ENCODE measurements around the gene ACE.

ACE gene

DNA sequence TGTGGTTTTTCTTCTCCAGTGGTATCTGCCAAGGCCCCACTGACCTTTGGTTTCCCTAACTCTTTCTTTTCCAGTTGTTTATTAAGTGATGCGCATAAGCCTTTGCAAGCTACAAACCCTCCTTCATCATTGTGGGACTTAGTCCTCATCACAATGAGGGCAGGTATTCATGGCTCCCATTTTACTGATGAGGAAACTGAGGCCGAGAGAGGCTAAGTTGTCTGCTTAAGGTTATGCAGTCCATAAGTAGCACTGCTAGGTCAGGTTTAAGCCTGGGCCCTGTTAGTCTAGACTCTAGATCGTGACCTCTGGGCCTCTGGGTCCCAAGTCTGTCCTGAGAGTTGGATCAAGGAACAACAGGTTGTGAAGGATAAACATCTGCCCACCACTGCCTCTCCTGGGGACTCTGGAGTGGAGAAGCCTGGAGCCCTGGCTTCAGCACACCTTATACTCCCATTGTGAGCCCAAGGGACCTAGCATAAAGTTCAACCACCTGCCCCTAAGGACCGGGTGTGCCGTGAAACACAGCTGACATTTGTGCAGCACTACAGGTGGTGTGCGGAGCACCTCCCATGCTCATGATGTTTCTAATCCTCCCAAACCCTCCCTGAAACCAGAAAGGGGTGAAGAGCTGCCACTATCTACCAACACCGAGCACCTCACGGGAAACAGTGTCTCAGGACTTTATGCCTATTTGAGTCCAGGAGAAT is 41.1 kb downstream of the ACE start:
- no peak for DNase-seq

DNA sequence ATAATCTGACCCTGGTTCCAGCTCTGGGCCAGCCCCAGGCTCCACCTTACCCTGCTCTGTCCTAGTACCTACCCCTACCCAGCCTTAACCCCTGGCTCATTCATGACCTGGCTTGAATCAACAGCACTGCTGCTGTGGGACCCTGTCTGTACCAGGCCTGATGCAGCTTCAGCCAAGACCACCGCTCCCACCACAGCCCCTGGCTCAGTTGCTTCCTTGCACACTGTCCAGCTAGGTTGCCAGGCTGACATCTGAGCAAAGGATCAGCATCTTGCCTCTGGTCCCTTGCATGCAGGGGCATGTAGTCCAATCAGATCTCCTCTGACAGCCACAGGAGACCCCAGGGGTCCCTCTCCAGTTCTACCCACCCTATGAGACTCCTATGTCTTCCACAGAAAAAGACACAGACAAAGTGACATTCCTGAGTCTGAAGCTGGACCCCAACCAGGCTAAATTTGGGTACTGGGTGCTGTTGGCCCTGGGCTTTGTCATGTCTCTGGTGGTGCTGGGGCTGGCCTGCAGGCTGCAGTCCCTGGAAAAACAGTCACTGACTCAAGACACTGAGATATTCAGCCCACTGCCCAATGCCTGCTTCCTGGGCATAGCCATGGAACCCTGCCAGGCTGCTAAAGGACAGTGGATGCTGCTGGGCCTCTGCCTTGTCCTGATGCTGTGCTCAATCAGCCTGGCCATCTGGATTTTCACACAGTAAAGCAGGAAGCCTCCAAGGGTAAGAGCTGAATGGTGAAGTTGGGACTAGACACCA is 42.4 kb downstream of the ACE start:
- no peak for DNase-seq

DNA sequence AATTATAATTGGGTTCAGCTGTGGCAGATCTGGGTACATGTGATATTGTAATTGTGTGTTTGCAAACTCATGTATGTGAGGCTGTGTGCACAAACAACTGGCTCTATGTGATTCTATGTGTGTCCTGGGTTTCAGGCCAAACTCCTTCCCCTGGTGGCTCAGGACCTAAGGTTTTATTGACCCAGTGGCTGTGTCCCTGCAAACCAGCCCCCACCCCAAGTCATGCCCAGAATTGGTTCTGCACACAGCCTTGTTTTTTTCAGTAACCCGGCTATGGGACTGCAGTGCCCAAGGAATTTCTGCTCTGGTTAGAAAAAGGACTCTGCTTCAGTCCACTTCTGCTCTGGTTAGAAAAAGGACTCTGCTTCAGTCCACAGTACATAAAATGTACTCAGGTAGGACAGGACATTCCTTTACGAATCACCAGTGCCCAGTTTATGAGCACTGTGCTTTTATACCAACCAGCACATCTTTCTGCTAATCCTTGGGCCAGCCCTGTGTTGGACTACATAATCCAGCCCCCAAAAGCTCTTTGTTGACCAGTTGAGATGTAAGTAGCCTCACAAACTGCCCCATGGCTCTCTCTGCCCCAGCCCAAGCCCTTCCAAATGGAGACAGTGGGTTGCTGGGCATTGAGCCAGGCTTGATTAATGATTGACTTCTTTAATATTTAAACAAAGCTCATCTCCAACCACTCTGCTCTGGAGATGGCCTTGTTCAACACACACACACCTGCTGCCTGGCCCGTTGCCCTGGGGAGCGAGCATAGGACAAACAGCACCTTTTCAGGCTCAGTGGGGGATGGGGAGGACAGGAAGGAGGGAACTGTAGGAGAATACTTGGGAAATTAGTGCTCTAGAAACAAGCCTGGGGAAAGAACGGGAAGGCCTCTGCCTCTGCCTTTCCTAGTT is 43.4 kb downstream of the ACE start:
- DNase-seq = peak; percentile 49

DNA sequence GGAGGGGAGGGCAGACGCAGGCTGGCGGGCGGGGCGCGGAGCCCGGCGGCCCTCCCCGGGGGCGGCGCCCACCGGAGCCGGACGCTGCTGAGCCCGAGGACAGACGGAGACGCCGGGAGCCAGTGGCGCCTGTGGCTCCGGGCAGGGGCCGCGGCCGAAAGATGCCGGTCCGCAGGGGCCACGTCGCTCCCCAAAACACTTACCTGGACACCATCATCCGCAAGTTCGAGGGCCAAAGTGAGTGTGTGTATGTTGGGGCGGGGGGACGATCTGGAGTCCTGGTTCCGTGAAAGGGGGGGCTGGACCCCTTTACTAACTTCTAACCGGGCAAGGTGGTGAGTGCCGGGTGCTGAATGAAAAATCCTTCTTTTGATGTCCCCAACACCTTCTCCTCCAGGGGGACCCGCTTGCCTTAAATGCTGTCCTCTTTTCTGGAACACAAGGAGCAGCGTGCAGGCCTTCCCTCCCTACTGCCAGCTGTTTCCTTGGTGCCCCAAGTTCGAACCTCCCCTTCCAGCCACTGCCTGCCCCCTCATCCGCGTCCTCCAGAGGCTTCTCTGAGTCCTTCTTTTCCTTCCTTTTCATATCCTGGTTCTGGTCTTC is 46.5 kb downstream of the ACE start, which contains the start of gene KCNH6:
Gene KCNH6 (plus strand): TSS at position 106 of the 603 bp plus-strand sequence. CDS start 56 bp downstream, at position 162.
- no peak for DNase-seq

DNA sequence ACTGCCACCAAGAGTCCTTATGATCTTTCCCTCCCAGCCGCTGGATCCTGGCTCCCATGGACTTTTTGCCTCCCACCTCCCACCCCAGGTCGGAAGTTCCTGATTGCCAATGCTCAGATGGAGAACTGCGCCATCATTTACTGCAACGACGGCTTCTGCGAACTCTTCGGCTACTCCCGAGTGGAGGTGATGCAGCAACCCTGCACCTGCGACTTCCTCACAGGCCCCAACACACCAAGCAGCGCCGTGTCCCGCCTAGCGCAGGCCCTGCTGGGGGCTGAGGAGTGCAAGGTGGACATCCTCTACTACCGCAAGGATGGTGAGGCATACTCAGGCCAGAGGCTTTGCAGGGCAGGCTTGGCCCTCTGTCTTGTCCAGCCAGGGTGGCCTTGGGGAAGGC is 47.2 kb downstream of the ACE start:
- no peak for DNase-seq

DNA sequence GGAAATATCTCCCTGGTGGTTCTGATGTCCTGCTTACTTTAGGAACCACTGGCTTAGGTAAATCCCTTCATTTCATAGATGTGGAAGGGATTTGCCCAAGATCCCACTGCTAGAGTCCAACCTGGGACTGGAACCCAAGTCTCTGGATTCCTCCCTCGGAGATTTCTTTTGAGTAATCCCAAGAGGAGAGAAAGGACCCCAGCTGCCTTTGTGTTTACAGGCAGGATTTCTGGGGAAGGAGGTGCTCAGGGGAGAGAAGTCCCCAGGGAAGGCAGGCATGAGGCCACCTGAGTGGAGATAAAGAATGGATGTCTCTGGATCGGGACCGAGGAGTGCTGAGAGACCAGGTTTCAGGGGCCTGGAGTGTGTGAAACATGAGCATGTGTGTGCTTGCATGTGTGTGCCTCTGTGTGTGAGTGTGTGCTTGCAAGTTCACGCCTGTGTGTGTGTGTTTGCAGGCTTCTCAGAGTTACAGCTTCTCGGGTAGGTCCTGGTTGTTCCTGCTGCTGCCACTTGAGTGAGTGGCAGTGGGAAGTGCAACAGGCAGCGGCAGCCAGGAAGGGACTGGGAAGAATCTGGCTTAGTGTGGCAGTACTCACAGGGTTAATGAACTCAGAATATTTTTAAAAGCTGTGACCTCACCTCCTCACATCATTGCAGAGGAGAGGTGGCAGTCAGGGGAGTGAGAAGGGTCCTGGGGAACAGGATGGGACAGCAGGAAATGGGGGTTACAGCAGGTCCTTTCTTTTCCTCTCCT is 48.5 kb downstream of the ACE start:
- no peak for DNase-seq

DNA sequence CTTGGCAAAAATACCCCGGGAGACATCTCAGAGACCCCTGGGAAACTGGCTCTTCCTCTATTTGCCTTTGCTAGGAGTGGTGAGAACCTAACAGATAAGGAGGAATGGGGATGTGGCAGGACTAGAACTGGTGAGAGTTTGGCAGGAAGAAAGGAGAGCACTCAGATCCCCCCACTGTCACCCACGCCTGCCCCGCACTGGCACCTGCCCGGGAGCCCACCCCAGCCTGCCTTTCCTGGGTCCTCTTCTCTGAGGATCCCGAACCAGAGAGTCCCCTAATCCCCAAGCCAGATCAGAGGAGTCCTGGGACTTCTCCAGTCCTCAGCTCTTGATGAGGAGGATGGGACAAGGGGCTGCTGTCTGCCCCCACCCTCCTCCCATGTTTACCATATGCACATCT is 50.0 kb downstream of the ACE start:
- no peak for DNase-seq

DNA sequence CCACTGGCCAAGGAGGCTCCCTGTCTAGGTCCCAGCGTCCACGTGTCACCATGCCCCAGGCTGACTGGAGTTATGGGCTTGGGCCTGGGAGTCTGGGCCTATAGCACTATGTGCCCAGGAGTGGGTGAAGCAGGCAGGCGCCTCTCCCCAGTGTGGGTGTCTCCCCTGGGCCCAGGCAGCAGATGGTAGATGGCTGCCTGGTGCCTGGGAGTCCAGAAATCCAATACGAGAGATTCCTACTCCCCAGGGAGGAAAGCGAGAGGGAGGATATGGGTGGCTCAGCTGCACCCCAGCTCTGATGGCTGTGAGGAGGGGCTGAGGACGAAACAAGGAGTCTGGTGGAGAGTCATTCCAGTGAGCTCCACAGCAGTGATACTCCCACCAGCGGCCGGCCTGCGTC is 51.3 kb downstream of the ACE start:
- no peak for DNase-seq

DNA sequence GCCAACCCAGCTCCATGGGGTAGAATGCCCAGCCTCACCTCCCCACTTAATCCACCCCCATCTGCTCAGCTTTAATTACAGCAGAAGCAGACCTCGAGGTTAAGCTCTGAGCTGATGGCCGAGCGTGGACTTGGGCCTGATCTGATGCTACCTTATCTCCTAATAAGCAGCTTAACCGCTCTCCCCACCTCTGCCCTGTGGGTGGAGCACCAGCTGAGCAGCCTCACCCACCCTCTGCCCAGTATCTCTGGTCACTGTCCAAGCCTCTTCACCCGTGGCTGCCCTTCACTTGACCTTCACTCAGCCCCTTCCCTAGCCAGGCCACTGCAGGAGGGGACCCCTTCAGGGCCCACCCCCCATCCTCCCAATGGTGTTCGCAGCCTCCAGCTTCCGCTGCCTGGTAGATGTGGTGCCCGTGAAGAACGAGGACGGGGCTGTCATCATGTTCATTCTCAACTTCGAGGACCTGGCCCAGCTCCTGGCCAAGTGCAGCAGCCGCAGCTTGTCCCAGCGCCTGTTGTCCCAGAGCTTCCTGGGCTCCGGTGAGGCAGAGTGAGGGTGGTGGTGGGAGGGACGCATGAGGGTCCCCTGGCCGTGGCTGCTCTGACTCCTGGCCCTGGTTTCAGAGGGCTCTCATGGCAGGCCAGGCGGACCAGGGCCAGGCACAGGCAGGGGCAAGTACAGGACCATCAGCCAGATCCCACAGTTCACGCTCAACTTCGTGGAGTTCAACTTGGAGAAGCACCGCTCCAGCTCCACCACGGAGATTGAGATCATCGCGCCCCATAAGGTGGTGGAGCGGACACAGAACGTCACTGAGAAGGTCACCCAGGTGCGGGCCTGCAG is 53.1 kb downstream of the ACE start:
- no peak for DNase-seq

DNA sequence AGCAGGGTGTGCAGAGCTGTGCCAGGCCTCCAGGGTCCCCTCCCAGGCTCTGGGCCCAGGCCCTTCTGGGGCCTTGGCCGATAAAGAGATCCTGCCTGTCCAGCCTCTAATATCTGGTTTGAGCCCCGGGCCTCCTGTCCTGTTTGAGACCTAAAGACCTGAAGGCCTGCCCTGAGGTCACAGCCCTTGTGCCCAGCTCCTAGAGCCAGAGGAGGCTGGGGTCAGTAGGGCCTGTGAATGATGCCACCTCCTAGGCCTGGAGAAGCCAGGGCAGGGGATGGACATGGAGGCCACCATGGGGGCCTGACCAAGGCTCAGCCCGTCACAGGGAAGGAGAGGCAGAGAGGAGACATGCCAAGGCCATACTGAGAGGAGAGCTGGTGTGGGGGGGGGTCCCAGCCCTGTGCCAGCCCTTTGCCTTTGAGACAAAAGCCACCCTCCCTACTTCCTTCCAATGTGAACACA is 53.7 kb downstream of the ACE start:
- DNase-seq = no peak

DNA sequence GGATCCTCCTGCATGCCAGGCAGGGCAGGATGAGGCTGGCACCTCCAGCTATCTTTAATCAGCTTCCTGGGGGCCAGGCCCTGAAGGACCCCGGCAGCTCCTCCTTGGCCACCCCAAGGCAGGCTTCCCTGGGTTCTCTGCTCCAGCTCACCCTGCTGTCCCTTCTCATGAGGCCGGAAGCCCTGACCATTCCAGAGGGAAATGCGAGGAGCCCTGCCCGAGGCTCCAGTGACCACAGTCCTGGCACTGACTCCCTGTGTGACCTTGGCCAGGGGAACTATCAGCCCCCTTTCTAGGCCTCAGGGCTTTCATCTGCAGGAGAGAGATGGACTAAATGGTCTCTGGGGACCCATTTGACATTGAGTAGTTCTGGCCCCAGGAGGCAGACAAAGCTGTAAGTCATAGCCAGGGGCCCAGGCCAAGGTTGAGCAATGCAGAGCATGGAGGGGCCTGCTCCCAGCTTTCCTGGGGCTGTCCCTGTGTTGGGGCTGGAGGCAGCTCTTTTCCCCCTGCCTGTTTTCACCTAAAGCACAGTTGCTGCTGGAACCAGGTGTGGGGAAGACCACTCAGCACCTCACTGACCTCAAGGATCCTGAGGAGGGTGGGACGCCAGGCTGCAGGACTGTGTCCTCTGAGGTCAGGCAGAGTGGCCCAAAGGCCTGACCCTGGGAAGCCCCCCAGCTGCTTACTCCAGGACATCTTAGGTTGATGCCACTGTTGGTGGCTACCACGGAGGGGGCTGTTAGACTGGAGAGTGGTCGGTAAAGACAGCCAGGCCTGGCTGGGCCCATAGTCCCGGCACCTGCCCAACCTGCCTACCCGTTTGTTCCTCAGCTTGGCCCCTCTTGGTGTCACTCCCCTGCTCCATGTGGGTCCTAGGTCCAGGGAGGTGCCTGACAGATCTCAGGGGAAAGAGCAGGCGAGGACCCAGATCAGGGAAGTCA is 54.4 kb downstream of the ACE start:
- no peak for DNase-seq

DNA sequence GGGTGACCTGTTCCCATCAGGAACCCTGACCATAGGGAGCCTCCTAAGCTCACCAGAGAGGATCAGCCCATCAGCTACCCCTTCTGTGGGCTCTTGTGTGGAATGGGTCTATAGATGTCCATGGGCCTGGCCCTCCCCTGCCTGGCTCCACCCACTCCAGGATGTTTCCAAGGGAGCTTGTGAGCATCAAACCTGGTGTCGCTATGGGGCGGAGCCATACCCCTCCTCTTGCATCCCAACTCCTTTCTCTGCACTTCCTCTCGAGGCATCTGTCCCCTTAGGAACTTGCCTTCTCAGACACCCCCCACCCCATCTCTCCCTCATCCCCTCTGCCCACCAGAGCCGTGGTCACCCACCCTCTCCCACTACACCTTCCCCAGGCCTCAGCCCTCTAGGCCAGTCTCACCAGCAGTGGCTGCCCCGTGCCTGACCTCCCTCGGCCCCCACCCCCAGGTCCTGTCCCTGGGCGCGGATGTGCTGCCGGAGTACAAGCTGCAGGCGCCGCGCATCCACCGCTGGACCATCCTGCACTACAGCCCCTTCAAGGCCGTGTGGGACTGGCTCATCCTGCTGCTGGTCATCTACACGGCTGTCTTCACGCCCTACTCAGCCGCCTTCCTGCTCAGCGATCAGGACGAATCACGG is 56.7 kb downstream of the ACE start:
- no peak for DNase-seq

DNA sequence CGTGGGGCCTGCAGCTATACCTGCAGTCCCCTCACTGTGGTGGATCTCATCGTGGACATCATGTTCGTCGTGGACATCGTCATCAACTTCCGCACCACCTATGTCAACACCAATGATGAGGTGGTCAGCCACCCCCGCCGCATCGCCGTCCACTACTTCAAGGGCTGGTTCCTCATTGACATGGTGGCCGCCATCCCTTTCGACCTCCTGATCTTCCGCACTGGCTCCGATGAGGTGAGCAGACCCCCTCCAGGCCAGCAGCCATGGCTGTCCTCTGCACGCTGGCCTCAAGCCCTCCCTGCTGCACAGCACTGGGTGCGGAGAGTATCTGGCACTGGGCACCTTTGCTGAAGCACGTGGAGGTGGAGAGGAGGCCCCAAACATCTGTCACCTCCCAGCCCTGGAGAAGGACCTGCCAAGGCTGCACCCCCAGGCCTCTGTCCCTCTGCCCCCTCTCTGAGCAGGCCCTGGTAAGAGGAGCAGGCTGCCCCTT is 57.3 kb downstream of the ACE start:
- no peak for DNase-seq

DNA sequence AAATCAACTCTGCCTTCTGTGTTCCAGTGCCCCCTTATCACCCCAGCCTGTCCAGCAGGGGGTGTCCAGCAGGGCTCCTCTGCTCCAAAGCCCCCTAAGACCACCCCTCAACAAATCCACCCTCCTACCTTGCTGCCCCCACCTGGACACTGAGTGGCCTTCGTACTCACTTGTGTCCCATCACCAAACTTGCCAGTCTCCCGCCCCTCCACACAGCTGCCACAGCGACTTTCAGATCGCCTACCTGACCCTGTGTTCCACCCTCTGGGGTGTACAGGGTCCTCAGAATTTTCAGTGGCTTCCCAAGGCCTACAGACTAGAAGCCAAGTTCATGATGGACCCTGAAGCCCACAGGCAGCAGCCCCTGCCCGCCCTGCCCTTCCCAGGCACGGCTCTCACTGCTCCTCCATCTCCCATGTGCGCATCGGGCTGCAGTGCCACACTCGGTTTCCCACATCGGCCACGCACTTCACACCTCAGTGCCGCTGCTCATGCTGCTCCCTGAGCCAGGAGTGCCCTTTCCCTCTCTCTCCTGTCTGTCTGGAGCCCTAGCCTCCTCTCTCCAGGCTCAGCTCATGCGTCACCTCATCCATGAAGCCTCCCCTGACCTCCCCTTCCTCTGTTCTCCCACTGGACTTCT is 58.1 kb downstream of the ACE start:
- no peak for DNase-seq

DNA sequence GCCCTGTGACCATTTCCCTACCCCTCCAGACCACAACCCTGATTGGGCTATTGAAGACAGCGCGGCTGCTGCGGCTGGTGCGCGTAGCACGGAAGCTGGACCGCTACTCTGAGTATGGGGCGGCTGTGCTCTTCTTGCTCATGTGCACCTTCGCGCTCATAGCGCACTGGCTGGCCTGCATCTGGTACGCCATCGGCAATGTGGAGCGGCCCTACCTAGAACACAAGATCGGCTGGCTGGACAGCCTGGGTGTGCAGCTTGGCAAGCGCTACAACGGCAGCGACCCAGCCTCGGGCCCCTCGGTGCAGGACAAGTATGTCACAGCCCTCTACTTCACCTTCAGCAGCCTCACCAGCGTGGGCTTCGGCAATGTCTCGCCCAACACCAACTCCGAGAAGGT is 58.8 kb downstream of the ACE start:
- no peak for DNase-seq

DNA sequence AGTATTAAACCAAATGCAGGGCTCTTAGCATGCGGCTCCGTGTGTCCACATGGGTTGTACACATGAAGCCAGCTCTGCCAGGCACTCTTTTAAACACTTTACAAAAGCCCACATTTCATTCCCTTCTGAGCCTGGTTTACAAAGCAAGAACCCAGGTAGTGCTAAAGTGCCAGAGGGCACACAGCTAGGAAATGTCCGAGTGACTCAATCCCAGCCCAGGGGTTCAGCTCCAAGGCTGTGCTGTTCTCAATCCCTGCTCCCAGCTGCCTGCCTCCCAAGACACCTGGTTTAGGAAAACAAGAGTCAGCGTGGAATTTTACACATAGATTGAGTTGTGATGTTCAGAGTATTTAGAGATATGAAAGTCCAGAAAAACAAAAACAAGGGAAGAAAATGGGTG is 60.1 kb downstream of the ACE start:
- DNase-seq = no peak

DNA sequence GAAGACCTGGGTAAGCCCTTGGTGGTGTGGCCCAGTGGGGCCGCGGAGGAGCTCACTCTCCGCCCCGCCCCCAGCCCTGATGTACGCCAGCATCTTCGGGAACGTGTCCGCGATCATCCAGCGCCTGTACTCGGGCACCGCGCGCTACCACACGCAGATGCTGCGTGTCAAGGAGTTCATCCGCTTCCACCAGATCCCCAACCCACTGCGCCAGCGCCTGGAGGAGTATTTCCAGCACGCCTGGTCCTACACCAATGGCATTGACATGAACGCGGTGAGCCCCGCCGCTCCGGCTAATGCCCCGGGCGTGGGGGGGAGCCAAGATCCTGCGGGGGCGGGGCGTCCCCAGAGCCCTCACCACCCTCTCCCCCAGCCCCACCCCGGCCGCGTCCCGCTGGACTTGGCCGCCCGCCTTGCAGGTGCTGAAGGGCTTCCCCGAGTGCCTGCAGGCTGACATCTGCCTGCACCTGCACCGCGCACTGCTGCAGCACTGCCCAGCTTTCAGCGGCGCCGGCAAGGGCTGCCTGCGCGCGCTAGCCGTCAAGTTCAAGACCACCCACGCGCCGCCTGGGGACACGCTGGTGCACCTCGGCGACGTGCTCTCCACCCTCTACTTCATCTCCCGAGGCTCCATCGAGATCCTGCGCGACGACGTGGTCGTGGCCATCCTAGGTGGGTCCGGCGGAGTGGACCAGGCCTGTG is 61.3 kb downstream of the ACE start:
- no peak for DNase-seq

Data from NCI-H1694 (cell line).